Skeletal muscle satellite cell (primary cell): ENCODE measurements around the gene OR2B6.

Source experiments
- H3K27me3 ChIP-seq: 2 replicates; pipeline ENCODE4 v1.7.0; 2013; ENCODE audit warnings: low read length; ENCODE audit not compliant: control insufficient read depth, insufficient read depth
- H3K36me3 ChIP-seq: 2 replicates; pipeline ENCODE4 v1.7.0; 2013; ENCODE audit warnings: mild to moderate bottlenecking, control low read depth, low read length; ENCODE audit not compliant: insufficient read depth
- H3K4me1 ChIP-seq: 2 replicates; pipeline ENCODE4 v1.7.0; 2013; ENCODE audit warnings: low read length; ENCODE audit not compliant: control insufficient read depth, insufficient read depth
- H3K4me2 ChIP-seq: 2 replicates; pipeline ENCODE4 v1.7.0; 2013; ENCODE audit warnings: mild to moderate bottlenecking, low read length
- H3K4me3 ChIP-seq: 2 replicates; pipeline ENCODE4 v1.7.0; 2013; ENCODE audit warnings: low read length
- H3K9ac ChIP-seq: 2 replicates; pipeline ENCODE4 v1.7.0; 2013; ENCODE audit warnings: mild to moderate bottlenecking, low read depth, low read length, moderate library complexity
- H3K9me3 ChIP-seq: replicated peaks from 2 replicates; pipeline ENCODE4 v1.7.0; 2013; ENCODE audit warnings: mild to moderate bottlenecking, control low read depth, low read length

OR2B6 gene

GRCh38 chr6:28000351-28001045, 43.5 kb downstream of the OR2B6 start:
- Histone ChIP-seq H3K36me3 (no peaks in the 10 kb centered on the region), H3K4me2 (no peak overlapping the region), H3K9me3 (no peaks in the 10 kb centered on the region), H3K4me1 (no peaks in the 10 kb centered on the region), H3K4me3 (no peak overlapping the region), H3K27me3 (no peaks in the 10 kb centered on the region), H3K9ac (no peak overlapping the region)

GRCh38 chr6:28001351-28001750, 44.3 kb downstream of the OR2B6 start:
- Histone ChIP-seq H3K27me3 (no peaks in the 10 kb centered on the region), H3K36me3 (no peaks in the 10 kb centered on the region), H3K4me3 (no peak overlapping the region), H3K4me1 (no peaks in the 10 kb centered on the region), H3K9me3 (no peaks in the 10 kb centered on the region), H3K9ac (no peak overlapping the region), H3K4me2 (no peak overlapping the region)

GRCh38 chr6:28001751-28002150, 44.7 kb downstream of the OR2B6 start:
- H3K4me3 ChIP-seq: no peak overlapping the region
- H3K4me1 ChIP-seq: no peaks in the 10 kb centered on the region
- H3K36me3 ChIP-seq: no peaks in the 10 kb centered on the region
- H3K9ac ChIP-seq: no peak overlapping the region
- H3K4me2 ChIP-seq: no peak overlapping the region
- no peaks in the 10 kb centered on the region for H3K27me3 ChIP-seq
- no peaks in the 10 kb centered on the region for H3K9me3 ChIP-seq

- H3K36me3 ChIP-seq: no peaks in the 10 kb centered on the region
- H3K4me1 ChIP-seq: no peaks in the 10 kb centered on the region
- H3K4me2 ChIP-seq: no peak overlapping the region
- H3K9me3 ChIP-seq: no peaks in the 10 kb centered on the region
- H3K27me3 ChIP-seq: no peaks in the 10 kb centered on the region
- H3K9ac ChIP-seq: no peak overlapping the region
- H3K4me3 ChIP-seq: no peak overlapping the region
Measured at GRCh38 chr6:28002161-28002560, 45.1 kb downstream of the OR2B6 start.

GRCh38 chr6:28003059-28003458, 46.0 kb downstream of the OR2B6 start:
- H3K4me2 ChIP-seq: no peak overlapping the region
- no peak overlapping the region for H3K4me3 ChIP-seq
- H3K9ac ChIP-seq: no peak overlapping the region
- H3K27me3 ChIP-seq: no peaks in the 10 kb centered on the region
- H3K9me3 ChIP-seq: no peaks in the 10 kb centered on the region
- no peaks in the 10 kb centered on the region for H3K36me3 ChIP-seq
- H3K4me1 ChIP-seq: no peaks in the 10 kb centered on the region

GRCh38 chr6:28003661-28004060, 46.6 kb downstream of the OR2B6 start:
- Histone ChIP-seq H3K4me3 (no peak overlapping the region), H3K9me3 (no peaks in the 10 kb centered on the region), H3K4me2 (no peak overlapping the region), H3K9ac (no peak overlapping the region), H3K27me3 (no peaks in the 10 kb centered on the region), H3K36me3 (no peaks in the 10 kb centered on the region), H3K4me1 (no peaks in the 10 kb centered on the region)

GRCh38 chr6:28004350-28005151, 47.5 kb downstream of the OR2B6 start:
- H3K9me3 ChIP-seq: no peaks in the 10 kb centered on the region
- H3K4me3 ChIP-seq: no peak overlapping the region
- no peaks in the 10 kb centered on the region for H3K4me1 ChIP-seq
- H3K27me3 ChIP-seq: no peaks in the 10 kb centered on the region
- H3K36me3 ChIP-seq: no peaks in the 10 kb centered on the region
- H3K4me2 ChIP-seq: no peak overlapping the region
- H3K9ac ChIP-seq: no peak overlapping the region

GRCh38 chr6:28005152-28005890, 48.3 kb downstream of the OR2B6 start:
- H3K4me1 ChIP-seq: no peaks in the 10 kb centered on the region

GRCh38 chr6:28005975-28006374, 48.9 kb downstream of the OR2B6 start:
- Histone ChIP-seq H3K4me1 (no peaks in the 10 kb centered on the region), H3K27me3 (no peaks in the 10 kb centered on the region), H3K4me3 (no peak overlapping the region), H3K9me3 (no peaks in the 10 kb centered on the region), H3K9ac (no peak overlapping the region), H3K4me2 (no peak overlapping the region), H3K36me3 (no peaks in the 10 kb centered on the region)

More at GRCh38 chr6:28005152-28005890, 48.3 kb downstream of the OR2B6 start:
- H3K9ac ChIP-seq: no peak overlapping the region
- no peak overlapping the region for H3K4me2 ChIP-seq
- H3K36me3 ChIP-seq: no peaks in the 10 kb centered on the region
- H3K27me3 ChIP-seq: no peaks in the 10 kb centered on the region
- no peak overlapping the region for H3K4me3 ChIP-seq
- H3K9me3 ChIP-seq: no peaks in the 10 kb centered on the region
